ENCODE measurements around the gene SLC2A1. TPM values are rescaled to one million over a fixed set of nuclear protein-coding genes. Genes with fewer than 3 reads are reported as not detected.

The SLC2A1 gene
- total and polyA plus RNA-seq, 4 donors: 9.5 to 143 (median 28.6) TPM

DNA sequence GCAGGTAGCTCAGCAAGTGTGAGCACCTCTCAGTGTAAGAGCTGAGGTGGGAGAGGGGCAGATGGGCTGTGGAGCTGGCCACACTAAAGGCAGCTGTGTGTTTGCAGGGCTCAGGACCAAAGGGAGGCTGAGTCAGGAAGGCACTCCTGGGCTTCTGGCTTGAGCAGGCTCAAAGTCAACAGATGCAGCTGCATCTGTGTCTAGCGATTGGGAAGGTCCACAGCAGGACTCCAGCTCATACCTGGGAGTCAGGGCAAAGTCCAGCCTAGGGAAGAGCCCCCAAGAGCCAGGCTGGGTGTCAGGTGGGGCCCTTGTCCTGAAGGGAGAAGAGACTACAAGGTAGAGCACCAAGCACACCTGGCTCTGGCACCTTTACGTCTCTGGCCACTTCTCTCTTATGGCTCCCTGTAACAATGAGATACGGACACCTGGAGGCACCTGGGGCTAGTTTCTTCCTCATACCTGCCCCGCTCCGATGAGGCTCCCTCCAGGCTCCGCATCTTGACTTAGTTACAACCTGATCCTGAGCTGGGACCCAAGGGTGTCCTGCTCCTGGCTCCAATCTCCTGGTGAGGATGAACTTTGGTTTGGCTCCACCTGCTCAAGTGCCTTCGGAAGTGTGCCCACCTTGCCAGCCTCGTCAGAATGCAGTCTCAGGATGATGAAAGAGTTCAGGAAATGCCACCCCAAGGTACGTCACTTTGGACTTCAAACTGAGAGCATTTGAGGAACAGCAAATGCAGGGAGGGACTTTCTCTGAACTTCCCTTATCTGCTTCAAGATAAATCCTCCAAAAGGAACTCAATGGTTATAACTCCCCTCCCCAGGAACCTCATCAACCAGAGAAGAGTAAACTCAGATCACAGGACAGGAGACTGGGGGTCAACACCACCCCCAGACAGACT is 21.5 kb upstream of the SLC2A1 start:
- ATAC-seq (ENCODE audit: insufficient read depth, low FRiP score) (no peak), DNase-seq (no peak)
- Histone ChIP-seq H3K27ac (ENCODE audit: low read depth in 1 of 2, low read length in 1 of 2) (no peak overlapping the region), H3K36me3 (ENCODE audit: control insufficient read depth in 4 of 4, insufficient read depth in 4 of 4, low read length in 4 of 4) (peaks cover 0 to 1% (median 0%) of the 10 kb centered on the region in 4 donors), H3K4me3 (no peak overlapping the region), H3K27me3 (ENCODE audit: control insufficient read depth in 3 of 3, insufficient read depth in 3 of 3, low read length in 2 of 3) (no peaks in the 10 kb centered on the region), H3K9me3 (ENCODE audit: control insufficient read depth in 4 of 4, insufficient read depth in 3 of 4, low read length in 3 of 4) (peaks cover 0 to 2% (median 0%) of the 10 kb centered on the region in 4 donors), H3K9ac (ENCODE audit: insufficient read depth in 1 of 2, low read length in 2 of 2) (no peak overlapping the region), H3K4me1 (ENCODE audit: control insufficient read depth in 5 of 5, insufficient read depth in 5 of 5, low read length in 5 of 5) (peaks cover 0 to 13% (median 0%) of the 10 kb centered on the region in 5 donors)
- 74 to 81% methylated on average over 9 of the region's 9 CpGs for WGBS, 2 donors
- TF ChIP-seq, protein P1, sequence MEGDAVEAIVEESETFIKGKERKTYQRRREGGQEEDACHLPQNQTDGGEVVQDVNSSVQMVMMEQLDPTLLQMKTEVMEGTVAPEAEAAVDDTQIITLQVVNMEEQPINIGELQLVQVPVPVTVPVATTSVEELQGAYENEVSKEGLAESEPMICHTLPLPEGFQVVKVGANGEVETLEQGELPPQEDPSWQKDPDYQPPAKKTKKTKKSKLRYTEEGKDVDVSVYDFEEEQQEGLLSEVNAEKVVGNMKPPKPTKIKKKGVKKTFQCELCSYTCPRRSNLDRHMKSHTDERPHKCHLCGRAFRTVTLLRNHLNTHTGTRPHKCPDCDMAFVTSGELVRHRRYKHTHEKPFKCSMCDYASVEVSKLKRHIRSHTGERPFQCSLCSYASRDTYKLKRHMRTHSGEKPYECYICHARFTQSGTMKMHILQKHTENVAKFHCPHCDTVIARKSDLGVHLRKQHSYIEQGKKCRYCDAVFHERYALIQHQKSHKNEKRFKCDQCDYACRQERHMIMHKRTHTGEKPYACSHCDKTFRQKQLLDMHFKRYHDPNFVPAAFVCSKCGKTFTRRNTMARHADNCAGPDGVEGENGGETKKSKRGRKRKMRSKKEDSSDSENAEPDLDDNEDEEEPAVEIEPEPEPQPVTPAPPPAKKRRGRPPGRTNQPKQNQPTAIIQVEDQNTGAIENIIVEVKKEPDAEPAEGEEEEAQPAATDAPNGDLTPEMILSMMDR (IDR thresholded peaks at IDR 0.05; ENCODE audit: control extremely low read depth, extremely low read depth): no peak

DNA sequence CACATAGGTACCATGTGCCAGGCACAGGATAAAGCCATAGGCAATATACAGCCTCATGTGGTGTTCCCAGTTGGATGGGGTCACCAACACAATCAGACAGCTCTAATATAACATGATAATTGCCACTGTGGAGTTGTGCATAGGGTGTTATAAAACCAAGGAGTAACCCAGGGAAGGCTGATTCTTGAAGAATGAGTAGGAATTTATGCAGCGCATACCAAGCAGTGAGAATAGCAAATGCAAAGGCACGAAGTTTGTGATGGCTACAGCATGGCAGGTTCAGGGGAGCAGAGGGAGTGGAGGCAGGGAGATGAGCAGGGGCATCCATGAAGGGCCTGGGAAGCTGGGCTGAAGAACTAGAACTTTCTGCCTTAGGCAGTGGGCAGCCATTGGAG is 20.4 kb upstream of the SLC2A1 start:
- 91 to 92% methylated on average over 2 of the region's 2 CpGs for WGBS, 2 donors

DNA sequence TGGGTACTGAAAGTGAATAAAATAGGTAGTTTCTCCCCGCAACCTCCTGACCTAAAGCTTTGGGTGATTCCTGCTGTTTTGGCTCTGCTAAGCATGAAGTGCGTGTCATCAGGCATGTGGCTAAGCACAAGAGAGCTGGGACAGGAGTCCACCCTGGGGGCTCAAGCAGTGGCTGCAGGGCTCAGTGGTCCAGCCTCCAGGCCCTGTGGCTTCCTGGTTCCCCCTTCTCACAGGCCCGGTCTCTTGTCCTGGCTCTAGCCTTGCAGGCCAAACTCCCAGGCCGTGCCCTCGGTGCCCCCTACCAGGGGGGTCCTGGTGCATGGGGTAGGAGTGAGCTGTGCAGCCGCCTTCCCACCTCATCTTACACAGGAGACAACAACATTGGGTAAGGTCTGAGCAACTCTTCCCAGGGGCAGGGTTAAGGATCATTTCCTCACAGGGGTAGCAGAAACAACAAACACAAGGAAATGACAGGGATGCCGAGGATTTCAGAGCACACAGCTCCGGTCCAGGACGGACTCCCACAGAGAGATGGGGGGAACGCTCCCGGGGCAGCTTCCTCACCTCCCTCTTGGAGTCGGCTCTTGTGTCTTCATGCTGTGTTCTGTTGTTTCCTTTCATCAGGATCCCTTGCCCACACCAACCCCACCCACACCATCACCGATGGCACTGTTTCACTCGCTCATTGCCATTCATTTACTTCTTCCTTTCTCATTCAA is 19.8 kb upstream of the SLC2A1 start:
- TF ChIP-seq, protein P1 (IDR thresholded peaks at IDR 0.05; ENCODE audit: control extremely low read depth, extremely low read depth): no peak
- no peak for ATAC-seq (ENCODE audit: insufficient read depth, low FRiP score)
- H3K36me3 ChIP-seq (ENCODE audit: control insufficient read depth in 4 of 4, insufficient read depth in 4 of 4, low read length in 4 of 4): no peaks in the 10 kb centered on the region
- peaks cover 0 to 14% (median 0%) of the 10 kb centered on the region in 5 donors for H3K4me1 ChIP-seq (ENCODE audit: control insufficient read depth in 5 of 5, insufficient read depth in 5 of 5, low read length in 5 of 5)
- H3K9ac ChIP-seq (ENCODE audit: insufficient read depth in 1 of 2, low read length in 2 of 2): no peak overlapping the region
- WGBS, 2 donors: 86 to 89% methylated on average over 14 of the region's 14 CpGs
- H3K27ac ChIP-seq (ENCODE audit: low read depth in 1 of 2, low read length in 1 of 2): no peak overlapping the region
- no peaks in the 10 kb centered on the region for H3K9me3 ChIP-seq (ENCODE audit: control insufficient read depth in 4 of 4, insufficient read depth in 3 of 4, low read length in 3 of 4)
- no peaks in the 10 kb centered on the region for H3K27me3 ChIP-seq (ENCODE audit: control insufficient read depth in 3 of 3, insufficient read depth in 3 of 3, low read length in 2 of 3)
- H3K4me3 ChIP-seq: no peak overlapping the region
- no peak for DNase-seq

More for the DNA sequence above, 20.4 kb upstream of the SLC2A1 start:
- Histone ChIP-seq H3K27me3 (ENCODE audit: control insufficient read depth in 3 of 3, insufficient read depth in 3 of 3, low read length in 2 of 3) (no peaks in the 10 kb centered on the region), H3K9me3 (ENCODE audit: control insufficient read depth in 4 of 4, insufficient read depth in 3 of 4, low read length in 3 of 4) (no peaks in the 10 kb centered on the region), H3K4me1 (ENCODE audit: control insufficient read depth in 5 of 5, insufficient read depth in 5 of 5, low read length in 5 of 5) (peaks cover 0 to 18% (median 0%) of the 10 kb centered on the region in 5 donors), H3K36me3 (ENCODE audit: control insufficient read depth in 4 of 4, insufficient read depth in 4 of 4, low read length in 4 of 4) (no peaks in the 10 kb centered on the region), H3K9ac (ENCODE audit: insufficient read depth in 1 of 2, low read length in 2 of 2) (no peak overlapping the region), H3K4me3 (no peak overlapping the region), H3K27ac (ENCODE audit: low read depth in 1 of 2, low read length in 1 of 2) (no peak overlapping the region)
- ATAC-seq (ENCODE audit: insufficient read depth, low FRiP score) (no peak), DNase-seq (no peak)
- TF ChIP-seq, protein P1 (IDR thresholded peaks at IDR 0.05; ENCODE audit: control extremely low read depth, extremely low read depth): no peak
